Endothelial cell of umbilical vein (primary cell): ENCODE measurements around the gene ADH5.

Source experiments
- GATA2 ChIP-seq: IDR thresholded peaks from 2 replicates; pipeline ENCODE4 v1.7.0; 2011; ENCODE audit warnings: low read depth, mild to moderate bottlenecking, moderate library complexity, mixed read lengths, low read length; ENCODE audit not compliant: insufficient read length, insufficient read depth
- POLR2A ChIP-seq: IDR thresholded peaks from 2 replicates; pipeline ENCODE4 v1.6.1; 2012; ENCODE audit warnings: low read depth, mild to moderate bottlenecking, control low read depth, low read length
- POLR2AphosphoS5 ChIP-seq: IDR thresholded peaks from 2 replicates; pipeline ENCODE4 v1.6.1; 2012; ENCODE audit warnings: low read depth, mild to moderate bottlenecking, control low read depth, low read length, moderate library complexity; ENCODE audit not compliant: insufficient read depth
- TF ChIP-seq, protein P1 (sequence below), 2 donors: IDR thresholded peaks; 1 replicate in 1 of 2; 2 replicates in 1 of 2; pipeline ENCODE4 v1.5.1; 2011; ENCODE audit warnings: low read length in 2 of 2, mild to moderate bottlenecking in 2 of 2, moderate library complexity in 2 of 2, control low read depth in 1 of 2, inconsistent platforms in 1 of 2, low read depth in 1 of 2; ENCODE audit not compliant: insufficient read depth in 1 of 2; ENCODE audit errors: extremely low read depth in 1 of 2
- TF ChIP-seq, protein P2 (sequence below): IDR thresholded peaks from 2 replicates; pipeline ENCODE4 v1.6.1; 2011; ENCODE audit not compliant: insufficient read depth, insufficient read length

DNA sequence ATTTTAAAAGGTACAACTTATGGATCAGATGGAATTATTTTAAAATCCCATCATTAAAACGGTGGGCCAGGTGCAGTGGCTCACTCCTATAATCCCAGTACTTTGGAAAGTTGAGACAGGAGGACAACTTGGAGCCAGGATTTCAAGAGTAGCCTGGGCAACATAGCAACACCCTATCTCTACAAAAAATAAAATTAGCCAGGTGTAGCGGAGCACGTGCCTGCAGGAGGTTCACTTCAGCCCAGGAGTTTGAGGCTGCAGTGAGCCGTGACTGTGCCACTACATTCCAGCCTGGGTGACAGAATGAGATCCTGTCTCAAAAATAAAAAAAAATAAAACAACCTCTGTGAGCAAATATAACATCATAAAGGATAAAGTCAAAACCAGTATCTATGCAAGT is 11.4 kb downstream of the ADH5 start:
- TF ChIP-seq, protein P1, sequence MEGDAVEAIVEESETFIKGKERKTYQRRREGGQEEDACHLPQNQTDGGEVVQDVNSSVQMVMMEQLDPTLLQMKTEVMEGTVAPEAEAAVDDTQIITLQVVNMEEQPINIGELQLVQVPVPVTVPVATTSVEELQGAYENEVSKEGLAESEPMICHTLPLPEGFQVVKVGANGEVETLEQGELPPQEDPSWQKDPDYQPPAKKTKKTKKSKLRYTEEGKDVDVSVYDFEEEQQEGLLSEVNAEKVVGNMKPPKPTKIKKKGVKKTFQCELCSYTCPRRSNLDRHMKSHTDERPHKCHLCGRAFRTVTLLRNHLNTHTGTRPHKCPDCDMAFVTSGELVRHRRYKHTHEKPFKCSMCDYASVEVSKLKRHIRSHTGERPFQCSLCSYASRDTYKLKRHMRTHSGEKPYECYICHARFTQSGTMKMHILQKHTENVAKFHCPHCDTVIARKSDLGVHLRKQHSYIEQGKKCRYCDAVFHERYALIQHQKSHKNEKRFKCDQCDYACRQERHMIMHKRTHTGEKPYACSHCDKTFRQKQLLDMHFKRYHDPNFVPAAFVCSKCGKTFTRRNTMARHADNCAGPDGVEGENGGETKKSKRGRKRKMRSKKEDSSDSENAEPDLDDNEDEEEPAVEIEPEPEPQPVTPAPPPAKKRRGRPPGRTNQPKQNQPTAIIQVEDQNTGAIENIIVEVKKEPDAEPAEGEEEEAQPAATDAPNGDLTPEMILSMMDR (IDR thresholded peaks at IDR 0.05; ENCODE audit: extremely low read depth in 1 of 2, insufficient read depth in 1 of 2, low read depth in 1 of 2, low read length in 2 of 2): no peak
- TF ChIP-seq, protein P2, sequence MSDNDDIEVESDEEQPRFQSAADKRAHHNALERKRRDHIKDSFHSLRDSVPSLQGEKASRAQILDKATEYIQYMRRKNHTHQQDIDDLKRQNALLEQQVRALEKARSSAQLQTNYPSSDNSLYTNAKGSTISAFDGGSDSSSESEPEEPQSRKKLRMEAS: no peak
- TF ChIP-seq POLR2A: no peak
- TF ChIP-seq POLR2AphosphoS5: no peak
- TF ChIP-seq GATA2: no peak
